GM21423 (cell line): ENCODE data around the gene C16orf74.

Experiments used
- ATAC-seq: cut with Tn5 transposase; IDR thresholded peaks from one replicate; pipeline ENCODE4 v1.9.1; 2021; ENCODE audit warnings: mild to moderate bottlenecking, moderate library complexity; ENCODE audit not compliant: unreplicated experiment

Gene C16orf74

GRCh38 chr16:85750827-85751697 is at the start of gene C16orf74:
Gene C16orf74, minus strand, starts transcription at chr16:85751096. Its CDS starts 15,879 bp downstream, at chr16:85735217.
- ATAC-seq = peak; percentile 45

DNA sequence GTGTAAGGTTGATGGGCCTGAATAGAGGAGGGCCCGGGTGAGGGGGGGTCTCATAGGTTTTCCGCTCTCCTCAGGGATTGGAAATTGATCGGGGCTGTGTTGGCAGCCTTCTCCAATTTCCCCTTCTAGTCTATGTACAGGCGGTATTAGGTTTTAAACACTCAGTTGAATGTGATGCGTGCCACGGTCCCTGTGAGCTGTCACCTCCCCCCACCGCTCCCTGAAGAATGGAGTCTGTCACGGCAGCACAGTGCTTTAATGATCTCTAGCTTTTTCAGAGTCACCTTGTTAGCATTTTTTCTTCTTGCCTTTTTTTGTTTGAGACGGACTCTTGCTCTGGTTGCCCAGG is 49.4 kb upstream of the C16orf74 start:
- ATAC-seq = no peak

GRCh38 chr16:85799497-85800320 is 48.8 kb upstream of the C16orf74 start, which contains the start of the genes COX4I1 and EMC8:
Gene COX4I1, plus strand, starts transcription at chr16:85799695. Its CDS starts 1,511 bp downstream, at chr16:85801206.
Gene EMC8, minus strand, starts transcription at chr16:85799544. Its CDS starts 249 bp downstream, at chr16:85799295.
- peak; percentile 73 for ATAC-seq

DNA sequence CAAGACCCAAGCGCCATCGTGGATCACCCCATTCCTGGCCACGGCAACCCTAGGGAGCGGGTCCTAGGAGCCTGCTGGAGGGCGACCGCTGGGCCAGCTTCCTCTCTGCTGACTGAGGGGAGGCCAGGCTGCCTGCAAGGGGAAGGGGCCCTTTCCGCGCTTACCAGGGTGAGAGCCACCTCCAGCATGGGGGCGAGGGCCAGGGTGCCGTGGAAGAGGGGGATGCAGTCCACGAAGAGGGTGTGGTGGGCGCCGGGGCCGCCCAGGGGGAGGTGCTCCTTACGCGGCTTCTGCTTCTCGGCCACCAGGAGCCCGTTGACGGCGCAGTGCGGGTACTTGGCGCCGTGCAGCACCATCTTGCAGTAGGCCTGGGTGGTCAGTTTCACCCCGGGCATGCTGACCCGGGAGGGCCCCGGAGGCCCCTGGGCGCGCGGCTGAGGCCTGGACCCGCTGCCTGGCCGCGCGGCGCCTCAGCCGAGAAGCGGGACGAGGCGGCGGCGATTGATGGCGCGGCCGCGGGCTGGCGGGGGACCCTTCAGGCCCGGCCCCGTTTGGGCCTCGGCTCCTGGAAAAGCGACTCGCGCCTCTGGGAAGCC is 48.1 kb upstream of the C16orf74 start:
- peak; percentile 26 for ATAC-seq

DNA sequence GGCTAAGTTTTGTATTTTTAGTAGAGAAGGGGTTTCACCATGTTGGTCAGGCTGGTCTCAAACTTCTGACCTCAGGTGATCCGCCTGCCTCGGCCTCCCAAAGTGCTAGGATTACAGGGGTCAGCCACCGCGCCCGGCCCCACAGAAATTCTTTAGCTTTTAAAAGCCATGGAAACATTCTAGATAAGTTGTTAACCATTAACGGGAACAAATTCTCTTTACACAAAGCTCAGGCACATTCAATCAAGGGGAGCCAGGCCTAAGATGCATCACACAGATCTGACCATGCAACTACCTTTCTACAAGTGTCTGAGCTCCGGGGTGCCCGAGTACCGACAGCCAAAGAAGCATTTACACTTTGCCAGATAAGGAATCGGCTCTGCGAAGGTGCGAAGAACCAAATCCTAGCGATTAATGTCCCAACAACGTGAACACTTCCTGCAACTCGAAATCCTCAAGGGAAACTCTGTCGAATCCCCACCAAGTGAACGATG is 47.4 kb upstream of the C16orf74 start:
- ATAC-seq = no peak

- no peak for ATAC-seq
Observed at GRCh38 chr16:85796599-85796998, 45.7 kb upstream of the C16orf74 start.

DNA sequence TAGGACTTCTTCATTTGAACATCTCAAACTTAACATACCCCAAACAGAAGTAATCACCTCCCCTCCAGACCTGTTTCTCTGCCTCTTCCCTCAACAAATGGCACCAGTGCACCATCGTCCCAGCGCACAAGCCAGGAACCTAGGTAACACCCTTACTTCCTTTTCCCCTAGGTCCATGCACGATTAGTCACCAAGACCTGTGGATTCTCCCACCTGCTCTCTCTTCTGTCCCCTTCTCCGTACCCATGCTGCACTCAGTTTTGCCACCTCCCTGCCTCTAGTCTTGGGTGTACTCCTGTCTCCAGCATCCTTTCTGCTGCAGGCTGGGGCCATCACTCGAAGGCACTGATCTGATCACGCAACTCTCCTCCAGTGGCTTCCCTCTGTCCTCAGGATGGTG is 45.3 kb upstream of the C16orf74 start:
- no peak for ATAC-seq

GRCh38 chr16:85794696-85795095 is 43.8 kb upstream of the C16orf74 start:
- no peak for ATAC-seq

DNA sequence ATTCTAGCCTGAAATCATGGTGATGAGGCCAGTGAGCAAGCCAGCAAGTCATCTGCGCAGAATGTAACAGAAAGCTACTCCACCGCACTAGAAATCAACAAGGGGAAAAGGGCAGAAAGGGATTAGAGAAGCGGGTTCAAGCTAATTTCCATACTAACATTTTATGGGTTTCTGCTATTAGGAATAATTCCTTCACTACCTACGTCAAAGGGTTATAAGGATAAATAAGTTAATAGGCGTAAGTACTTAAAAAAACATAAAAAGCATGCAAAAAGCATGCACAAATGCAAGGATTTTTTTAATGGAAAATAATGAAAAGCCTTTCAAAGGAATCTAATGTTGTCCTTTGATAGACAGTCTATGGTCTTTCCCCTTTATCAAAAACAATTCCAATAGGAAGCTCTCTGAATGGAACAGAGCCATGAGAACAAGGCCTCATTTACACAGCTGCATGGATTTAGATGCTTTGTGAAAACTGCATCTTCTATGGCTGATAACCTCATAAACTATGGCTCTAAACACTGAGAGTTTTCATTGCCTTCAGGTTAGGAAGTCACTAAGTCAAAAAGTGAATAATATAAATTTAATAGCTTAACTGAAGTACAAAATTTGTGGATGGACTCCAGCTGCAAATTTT is 42.9 kb upstream of the C16orf74 start:
- no peak for ATAC-seq

GRCh38 chr16:85789773-85790172 is 38.9 kb upstream of the C16orf74 start:
- ATAC-seq = no peak

- ATAC-seq = no peak
Observed at GRCh38 chr16:85788819-85789218, 37.9 kb upstream of the C16orf74 start.

GRCh38 chr16:85785927-85786326 is 35.0 kb upstream of the C16orf74 start:
- ATAC-seq = no peak

GRCh38 chr16:85784813-85785212 is 33.9 kb upstream of the C16orf74 start:
- ATAC-seq = no peak

DNA sequence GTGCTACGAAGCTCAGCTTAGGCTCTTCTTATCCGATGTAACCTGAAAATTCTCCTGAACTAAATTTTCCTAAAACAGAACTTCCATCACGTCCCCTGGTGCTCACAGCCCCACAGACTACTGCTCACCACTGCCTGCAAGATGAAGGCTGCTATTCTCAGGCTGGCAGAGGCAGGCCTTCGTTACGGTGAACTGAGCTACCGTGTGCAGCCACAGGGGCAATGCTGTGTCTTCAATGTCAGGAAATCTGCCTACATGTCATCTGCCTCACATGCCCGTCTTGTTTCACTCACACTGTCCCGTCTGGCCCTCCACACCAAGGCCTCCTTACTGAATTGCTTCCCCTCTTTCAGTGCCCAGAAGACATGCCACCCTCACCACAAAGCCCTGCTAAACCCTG is 32.5 kb upstream of the C16orf74 start:
- ATAC-seq = no peak

GRCh38 chr16:85782451-85782850 is 31.6 kb upstream of the C16orf74 start:
- no peak for ATAC-seq

GRCh38 chr16:85781695-85782370 is 30.9 kb upstream of the C16orf74 start:
- no peak for ATAC-seq

DNA sequence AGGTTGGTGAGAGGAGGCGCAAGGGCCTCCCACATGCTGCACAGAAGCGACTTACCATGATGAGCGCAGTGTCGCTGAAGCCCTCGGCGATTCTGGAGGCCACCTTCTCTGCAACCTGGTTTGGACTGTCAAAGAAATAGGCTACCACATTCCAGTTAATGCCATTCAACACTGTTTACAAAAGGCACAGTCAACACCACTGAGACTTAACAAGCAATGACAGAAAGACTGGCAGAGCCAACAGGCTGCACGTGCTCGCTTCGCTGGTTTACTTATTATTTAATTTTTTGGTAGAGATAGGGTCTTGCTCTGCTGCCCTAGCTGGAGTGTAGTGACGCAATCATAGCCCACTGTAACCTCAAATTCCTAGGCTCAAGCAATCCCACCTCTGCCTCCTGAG is 30.3 kb upstream of the C16orf74 start:
- no peak for ATAC-seq

DNA sequence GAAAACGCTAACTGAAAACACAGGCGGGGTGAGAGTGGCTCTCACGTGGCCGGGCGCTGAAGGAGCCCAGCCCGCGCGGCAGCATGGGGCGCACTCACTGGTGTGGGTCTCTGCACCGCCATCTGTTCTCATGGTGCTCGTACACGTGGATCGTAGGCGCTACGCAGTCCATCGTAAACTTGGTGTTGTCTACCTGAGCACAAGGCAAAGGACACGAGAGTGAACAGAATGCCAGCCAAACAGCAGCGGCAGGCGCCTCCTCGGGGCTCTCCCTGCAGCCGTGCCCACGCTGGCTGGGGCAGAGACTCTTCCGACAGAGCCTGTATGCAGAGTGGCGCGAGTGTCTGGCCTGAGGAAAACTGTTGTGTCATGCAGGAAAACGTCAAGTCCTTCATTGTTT is 29.4 kb upstream of the C16orf74 start:
- no peak for ATAC-seq

DNA sequence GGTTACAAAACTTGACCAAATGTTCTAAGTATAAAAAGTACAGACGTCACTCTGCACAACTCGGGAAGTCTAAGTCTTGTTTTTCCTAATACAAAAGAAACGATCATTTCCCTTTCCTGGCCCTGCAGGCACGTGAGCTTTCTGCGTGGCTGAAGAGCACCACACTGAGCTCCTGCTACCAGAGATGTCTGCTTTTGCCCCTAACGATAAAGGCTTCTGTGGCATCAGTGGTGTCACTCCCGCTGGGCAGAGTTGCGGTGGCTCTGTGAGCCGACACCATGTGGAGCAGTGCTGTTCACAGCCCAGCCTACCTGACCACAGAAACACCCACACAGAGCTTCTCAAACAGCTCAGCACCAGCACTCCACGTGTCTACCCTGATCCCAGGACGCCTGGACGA is 28.0 kb upstream of the C16orf74 start:
- ATAC-seq = no peak
